Prostate gland (tissue), 2 donors: ENCODE measurements around the gene MRI1. TPM values are rescaled to one million over a fixed set of nuclear protein-coding genes. Genes with fewer than 3 reads are reported as not detected.
"Not testable (repeated sequence)": the region's sequence is repeated elsewhere in the genome, so short reads cannot be mapped to it uniquely, and the experiment has no call there.

Experiments used
- DNase-seq: peaks from one replicate; pipeline ENCODE4 v3.0.0-alpha.2; 2019; ENCODE audit warnings: low spot score
- H3K27ac ChIP-seq, 2 donors: fragments of 200-600 bp; sonication (generic); 2 replicates each; pipeline ENCODE4 v1.5.1; 2017 to 2019
- H3K27me3 ChIP-seq: fragments of 200-600 bp; sonication (generic); replicated peaks from 2 replicates; pipeline ENCODE4 v1.5.1; 2019; ENCODE audit not compliant: insufficient read depth
- H3K36me3 ChIP-seq, 2 donors: fragments of 200-600 bp; sonication (generic); 1 replicate in 1 of 2; 2 replicates in 1 of 2; pipeline versions ENCODE4 v1.5.1 to v1.8.1; 2017 to 2019
- H3K4me1 ChIP-seq: fragments of 200-600 bp; sonication (generic); replicated peaks from 2 replicates; pipeline ENCODE4 v1.5.1; 2019
- H3K4me3 ChIP-seq, 2 donors: fragments of 200-600 bp; sonication (generic); 2 replicates each; pipeline ENCODE4 v1.5.1; 2017 to 2019
- H3K9me3 ChIP-seq: fragments of 200-600 bp; sonication (generic); 2 replicates; pipeline ENCODE4 v1.5.1; 2017
- POLR2A ChIP-seq: fragments of 450-650 bp; IDR thresholded peaks from one replicate; pipeline ENCODE4 v1.6.1; 2016; ENCODE audit warnings: antibody characterized with exemption, mild to moderate bottlenecking
- POLR2AphosphoS5 ChIP-seq: sonication (generic); formaldehyde crosslinking; IDR thresholded peaks from one replicate; pipeline ENCODE4 v1.6.1; 2017; ENCODE audit warnings: antibody characterized with exemption
- WGBS: methylation state at CpG from one replicate; pipeline ENCODE4 v1.1.5; 2018; 5-methylcytosine and 5-hydroxymethylcytosine counted together
- intact Hi-C: fragments of 100-400 bp; cut with DNase I; formaldehyde crosslinking; loops from one replicate; pipeline ENCODE4 v1.14.2; 2022
- total RNA-seq, 2 donors: library from RNA; depleted of rRNA; stranded (reverse); fragments of >200 nt; gene quantifications; one replicate each; pipeline ENCODE4 v1.1.0, GENCODE V29; 2016
- TF ChIP-seq, protein P1 (sequence below), 4 experiments: fragments of 200-600 bp in 2 of 4; fragments of 450-650 bp in 2 of 4; sonication (generic) in 2 of 4; IDR thresholded peaks; 1 replicate in 3 of 4; 2 replicates in 1 of 4; pipeline ENCODE4 v1.5.1; 2016 to 2019; ENCODE audit warnings: antibody characterized with exemption in 4 of 4, mild to moderate bottlenecking in 2 of 4, moderate library complexity in 2 of 4

MRI1 gene
- total RNA-seq, 2 donors from 2014 or later: 62.7 to 64.5 TPM

DNA sequence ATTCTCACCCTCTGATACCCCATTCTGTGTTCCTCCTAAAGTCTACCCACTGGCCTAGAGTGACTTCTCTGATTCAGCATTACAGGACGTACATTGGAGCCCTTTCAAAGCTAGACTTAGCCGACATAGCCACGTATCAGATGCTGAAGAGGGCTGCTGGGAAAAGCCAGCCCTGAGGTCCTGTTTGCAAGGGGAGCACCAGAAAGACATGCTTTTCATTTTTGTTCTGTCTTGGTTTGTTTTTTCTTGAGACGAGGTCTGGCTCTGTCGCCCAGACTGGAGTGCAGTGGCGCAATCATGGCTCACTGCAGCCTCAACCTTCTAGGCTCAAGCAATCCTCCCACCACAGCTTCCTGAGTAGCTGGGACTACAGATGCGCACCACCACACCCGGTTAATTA, 24.7 kb downstream of the MRI1 start:
- Histone ChIP-seq H3K36me3 (no peaks in the 10 kb centered on the region), H3K4me1 (no peaks in the 10 kb centered on the region), H3K4me3 (no peak overlapping the region), H3K27ac (peak overlapping the region; percentile 71 to 74), H3K27me3 (no peaks in the 10 kb centered on the region), H3K9me3 (no peaks in the 10 kb centered on the region)
- WGBS: 46% methylated on average over 8 of the region's 8 CpGs
- TF ChIP-seq POLR2AphosphoS5 (no peak), POLR2A (no peak)
- TF ChIP-seq, protein P1, sequence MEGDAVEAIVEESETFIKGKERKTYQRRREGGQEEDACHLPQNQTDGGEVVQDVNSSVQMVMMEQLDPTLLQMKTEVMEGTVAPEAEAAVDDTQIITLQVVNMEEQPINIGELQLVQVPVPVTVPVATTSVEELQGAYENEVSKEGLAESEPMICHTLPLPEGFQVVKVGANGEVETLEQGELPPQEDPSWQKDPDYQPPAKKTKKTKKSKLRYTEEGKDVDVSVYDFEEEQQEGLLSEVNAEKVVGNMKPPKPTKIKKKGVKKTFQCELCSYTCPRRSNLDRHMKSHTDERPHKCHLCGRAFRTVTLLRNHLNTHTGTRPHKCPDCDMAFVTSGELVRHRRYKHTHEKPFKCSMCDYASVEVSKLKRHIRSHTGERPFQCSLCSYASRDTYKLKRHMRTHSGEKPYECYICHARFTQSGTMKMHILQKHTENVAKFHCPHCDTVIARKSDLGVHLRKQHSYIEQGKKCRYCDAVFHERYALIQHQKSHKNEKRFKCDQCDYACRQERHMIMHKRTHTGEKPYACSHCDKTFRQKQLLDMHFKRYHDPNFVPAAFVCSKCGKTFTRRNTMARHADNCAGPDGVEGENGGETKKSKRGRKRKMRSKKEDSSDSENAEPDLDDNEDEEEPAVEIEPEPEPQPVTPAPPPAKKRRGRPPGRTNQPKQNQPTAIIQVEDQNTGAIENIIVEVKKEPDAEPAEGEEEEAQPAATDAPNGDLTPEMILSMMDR (IDR thresholded peaks at IDR 0.05): no peak
- DNase-seq: no peak
- intact Hi-C loops: no loop called here

GRCh38 chr19:13790354-13790753, 26.0 kb downstream of the MRI1 start:
- WGBS: 88% methylated on average over 8 of the region's 8 CpGs
- H3K27me3 ChIP-seq: no peaks in the 10 kb centered on the region
- H3K4me1 ChIP-seq: no peaks in the 10 kb centered on the region
- TF ChIP-seq POLR2AphosphoS5: no peak
- TF ChIP-seq, protein P1 (IDR thresholded peaks at IDR 0.05): no peak
- TF ChIP-seq POLR2A: no peak
- H3K36me3 ChIP-seq: no peaks in the 10 kb centered on the region
- no peak overlapping the region for H3K27ac ChIP-seq
- DNase-seq: no peak
- intact Hi-C loops: no loop called here
- no peaks in the 10 kb centered on the region for H3K9me3 ChIP-seq
- no peak overlapping the region for H3K4me3 ChIP-seq

DNA sequence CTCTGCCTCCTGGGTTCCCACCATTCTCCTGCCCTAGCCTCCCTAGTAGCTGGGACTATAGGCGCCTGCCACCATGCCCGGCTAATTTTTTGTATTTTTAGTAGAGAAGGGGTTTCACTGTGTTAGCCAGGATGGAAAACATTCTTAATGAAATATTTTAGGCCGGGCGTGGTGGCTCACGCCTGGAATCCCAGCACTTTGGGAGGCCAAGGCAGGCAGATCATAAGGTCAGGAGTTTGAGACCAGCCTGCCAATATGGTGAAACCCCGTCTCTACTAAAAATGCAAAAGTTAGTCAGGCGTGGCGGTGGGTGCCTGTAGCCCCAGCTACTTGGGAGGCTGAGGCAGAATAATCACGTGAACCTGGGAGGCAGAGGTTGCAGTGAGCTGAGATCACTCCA, 29.0 kb downstream of the MRI1 start:
- DNase-seq, H3K27ac ChIP-seq, intact Hi-C loops: not testable (repeated sequence)

DNA sequence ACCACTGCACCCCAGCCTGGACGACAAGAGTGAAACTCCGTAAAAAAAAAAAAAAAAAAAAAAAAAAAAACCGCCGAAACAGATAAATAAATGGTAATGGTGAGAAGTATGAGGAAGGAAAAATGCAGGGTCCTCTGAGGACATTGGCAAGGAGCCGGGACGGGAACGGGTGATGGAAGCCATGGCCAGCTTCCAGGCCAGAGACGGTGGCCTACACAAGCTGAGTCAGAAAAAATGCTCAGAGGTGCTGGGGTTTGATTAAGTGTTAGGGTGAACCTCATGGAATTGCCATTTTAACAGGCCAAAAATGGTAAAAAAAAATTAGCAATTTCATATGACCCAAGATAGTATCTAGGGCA, 30.1 kb downstream of the MRI1 start:
- WGBS: 0% methylated on average over 8 of the region's 8 CpGs
- Histone ChIP-seq H3K4me1 (peaks cover 9% of the 10 kb centered on the region), H3K36me3 (no peaks in the 10 kb centered on the region), H3K9me3 (no peaks in the 10 kb centered on the region), H3K27me3 (no peaks in the 10 kb centered on the region), H3K27ac (peak overlapping the region; percentile 92 to 93), H3K4me3 (peak overlapping the region; percentile 92 to 96)
- TF ChIP-seq, protein P1 (IDR thresholded peaks at IDR 0.05): no peak
- peak; percentile 41 for TF ChIP-seq POLR2AphosphoS5
- TF ChIP-seq POLR2A: no peak
- peak; percentile 75 for DNase-seq
- intact Hi-C loops: no loop called here

More for the DNA sequence above, 29.0 kb downstream of the MRI1 start:
- H3K4me1 ChIP-seq, H3K9me3 ChIP-seq, H3K27me3 ChIP-seq, H3K36me3 ChIP-seq, H3K4me3 ChIP-seq: not testable (repeated sequence)
- WGBS: 88% methylated on average over 9 of the region's 9 CpGs

GRCh38 chr19:13794757-13795589, 30.7 kb downstream of the MRI1 start, which contains the start of gene ZSWIM4:
TSS of gene ZSWIM4 (plus strand) at chr19:13795443. CDS start at chr19:13795649, 206 bp downstream.
- H3K27me3 ChIP-seq: no peaks in the 10 kb centered on the region
- H3K36me3 ChIP-seq: no peaks in the 10 kb centered on the region
- H3K4me1 ChIP-seq: peaks cover 9% of the 10 kb centered on the region
- intact Hi-C loops: loop anchor here (5.0 kb wide), 1 partner anchor 42 kb away; no protein-coding TSS in a partner anchor
- H3K4me3 ChIP-seq: peak within 1 kb of the TSS; percentile 92 to 96
- DNase-seq: peak; percentile 99
- no peaks in the 10 kb centered on the region for H3K9me3 ChIP-seq
- peak; percentile 72 for TF ChIP-seq POLR2A
- TF ChIP-seq POLR2AphosphoS5: peak; percentile 96
- TF ChIP-seq, protein P1 (IDR thresholded peaks at IDR 0.05): peak in 2 of 4 experiments; percentile 8 to 33
- 1% methylated on average over 68 of the region's 71 CpGs for WGBS
- H3K27ac ChIP-seq: peak within 1 kb of the TSS; percentile 92 to 93
